Testis (tissue), 3 donors: ENCODE data around the gene SLC29A3. TPM values are rescaled to one million over a fixed set of nuclear protein-coding genes. Genes with fewer than 3 reads are reported as not detected.

ENCODE experiments used
- DNase-seq: peaks from one replicate; pipeline ENCODE4 v3.0.0-alpha.2; 2019
- H3K27ac ChIP-seq, 2 donors: fragments of 200-600 bp; sonication (generic); one replicate each; pipeline ENCODE4 v1.5.1; 2019
- H3K27me3 ChIP-seq: fragments of 200-600 bp; sonication (generic); one replicate; pipeline ENCODE4 v1.5.1; 2019
- H3K36me3 ChIP-seq: fragments of 200-600 bp; sonication (generic); one replicate; pipeline ENCODE4 v1.5.1; 2017; ENCODE audit warnings: low read depth; ENCODE audit errors: missing control alignments
- H3K4me1 ChIP-seq: fragments of 200-600 bp; sonication (generic); one replicate; pipeline ENCODE4 v1.5.1; 2019
- H3K4me3 ChIP-seq, 2 donors: fragments of 200-600 bp; sonication (generic); one replicate each; pipeline ENCODE4 v1.5.1; 2017 to 2019
- H3K9me3 ChIP-seq: fragments of 200-600 bp; sonication (generic); one replicate; pipeline ENCODE4 v1.5.1; 2017
- CTCF ChIP-seq, 3 experiments: fragments of 450-650 bp in 2 of 3; fragments of 200-600 bp in 1 of 3; sonication (generic) in 1 of 3; IDR thresholded peaks; one replicate each; pipeline ENCODE4 v1.5.1; 2016 to 2019; ENCODE audit warnings: antibody characterized with exemption in 3 of 3, mild to moderate bottlenecking in 2 of 3, moderate library complexity in 1 of 3
- POLR2A ChIP-seq: fragments of 450-650 bp; IDR thresholded peaks from one replicate; pipeline ENCODE4 v1.6.1; 2017; ENCODE audit warnings: antibody characterized with exemption, mild to moderate bottlenecking, moderate library complexity
- WGBS, 2 donors: methylation state at CpG; one replicate each; pipeline ENCODE4 v1.1.5; 2018; 5-methylcytosine and 5-hydroxymethylcytosine counted together
- intact Hi-C: fragments of 100-400 bp; cut with DNase I; formaldehyde crosslinking; loops from one replicate; pipeline ENCODE4 v1.15.1; 2023; ENCODE audit warnings: low total_unique reads
- polyA plus RNA-seq: library from polyadenylated mRNA; stranded (reverse); fragments of 350-450 nt; fragmentation: Illumina TruSeq; extraction: RNeasy Lipid Tissue Mini Kit (QIAGEN cat#74804); gene quantifications from one replicate; pipeline ENCODE4 v1.2.3, GENCODE V29; 2014; ENCODE audit warnings: low read depth, low replicate concordance; ENCODE audit not compliant: insufficient read depth
- total RNA-seq, 2 donors: library from RNA; depleted of rRNA; stranded (reverse); fragments of >200 nt; gene quantifications; one replicate each; pipeline ENCODE4 v1.2.3, GENCODE V29; 2016

SLC29A3 gene
- total and polyA plus RNA-seq, 3 donors from 2014 or later, result 10.7 to 14.0 (median 12.7) TPM

GRCh38 chr10:71287456-71287855 is 31.6 kb upstream of the SLC29A3 start:
- intact Hi-C loops, result loop anchor here (10.0 kb wide), 1 partner anchor 383 kb away; no protein-coding TSS in a partner anchor
- H3K27me3 ChIP-seq, result no peaks in the 10 kb centered on the region
- 85% methylated on average over 14 of the region's 14 CpGs; no CpG with 5 or more reads in 1 of the 2 donors for WGBS, 2 donors

GRCh38 chr10:71288461-71288860 is 30.6 kb upstream of the SLC29A3 start:
- DNase-seq, result no peak
- Histone ChIP-seq H3K4me1 (peaks cover 17% of the 10 kb centered on the region), H3K27ac (no peak overlapping the region), H3K27me3 (no peaks in the 10 kb centered on the region), H3K36me3 (no peaks in the 10 kb centered on the region), H3K9me3 (no peaks in the 10 kb centered on the region), H3K4me3 (no peak overlapping the region)
- 94 to 96% methylated on average over 14 to 15 of the region's 15 CpGs for whole genome bisulfite sequencing, 2 donors
- TF ChIP-seq CTCF (IDR thresholded peaks at IDR 0.05) (no peak), POLR2A (no peak)
- intact Hi-C loops, result loop anchor here (10.0 kb wide), 1 partner anchor 384 kb away; no protein-coding TSS in a partner anchor

More at GRCh38 chr10:71287456-71287855, 31.6 kb upstream of the SLC29A3 start:
- TF ChIP-seq POLR2A, result no peak
- no peak for TF ChIP-seq CTCF (IDR thresholded peaks at IDR 0.05)
- Histone ChIP-seq H3K4me3 (no peak overlapping the region), H3K9me3 (no peaks in the 10 kb centered on the region), H3K27ac (no peak overlapping the region), H3K36me3 (no peaks in the 10 kb centered on the region), H3K4me1 (peaks cover 9% of the 10 kb centered on the region)
- no peak for DNase-seq

GRCh38 chr10:71289421-71290130 is 29.5 kb upstream of the SLC29A3 start:
- intact Hi-C loops, result loop anchor here (10.0 kb wide), 1 partner anchor 385 kb away; no protein-coding TSS in a partner anchor
- Histone ChIP-seq H3K36me3 (no peaks in the 10 kb centered on the region), H3K4me3 (no peak overlapping the region), H3K27ac (no peak overlapping the region), H3K9me3 (no peaks in the 10 kb centered on the region), H3K27me3 (no peaks in the 10 kb centered on the region), H3K4me1 (peaks cover 23% of the 10 kb centered on the region)
- WGBS, 2 donors, result 83 to 94% methylated on average over 12 of the region's 12 CpGs
- TF ChIP-seq CTCF (IDR thresholded peaks at IDR 0.05) (no peak), POLR2A (no peak)
- no peak for DNase-seq

GRCh38 chr10:71290331-71290730 is 28.7 kb upstream of the SLC29A3 start:
- intact Hi-C loops, result no loop called here
- WGBS, 2 donors, result 66 to 89% methylated on average over 2 to 3 of the region's 3 CpGs
- H3K27ac ChIP-seq, result no peak overlapping the region
- no peak for TF ChIP-seq POLR2A
- TF ChIP-seq CTCF (IDR thresholded peaks at IDR 0.05), result no peak
- no peaks in the 10 kb centered on the region for H3K27me3 ChIP-seq
- peaks cover 23% of the 10 kb centered on the region for H3K4me1 ChIP-seq
- no peaks in the 10 kb centered on the region for H3K36me3 ChIP-seq
- no peaks in the 10 kb centered on the region for H3K9me3 ChIP-seq
- DNase-seq, result no peak
- H3K4me3 ChIP-seq, result no peak overlapping the region
